ENCODE measurements around the gene ASL. TPM values are rescaled to one million over a fixed set of nuclear protein-coding genes. Genes with fewer than 3 reads are reported as not detected.

Gene ASL
- total RNA-seq, 1 donor from 2014 or later = 46.2 TPM

DNA sequence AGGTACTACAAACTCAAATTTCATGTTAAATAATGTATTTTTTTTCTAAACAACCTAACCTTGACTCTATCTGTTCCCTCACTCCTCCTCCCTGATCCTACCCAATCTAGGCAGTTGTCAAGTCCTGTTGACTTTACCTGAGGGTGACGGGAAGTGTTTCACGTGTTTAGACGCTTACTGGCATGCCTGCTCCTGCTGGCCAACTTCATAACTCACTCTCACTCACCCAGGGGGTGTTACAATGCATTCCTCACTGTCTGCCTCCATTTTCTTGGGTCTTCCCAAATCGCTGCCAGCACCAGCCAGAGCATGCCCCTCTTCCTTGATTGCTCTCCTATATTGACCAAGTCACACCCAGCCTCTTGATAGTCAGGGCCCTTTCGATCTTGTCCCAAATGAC lies 67.4 kb downstream of the ASL start:
- Histone ChIP-seq H3K4me3 (no peak overlapping the region), H3K36me3 (peaks cover 36 to 60% of the 10 kb centered on the region in 2 donors), H3K9me3 (no peaks in the 10 kb centered on the region), H3K27ac (peak overlapping the region in 1 of 2 donors; percentile 24), H3K4me1 (no peaks in the 10 kb centered on the region), H3K27me3 (no peaks in the 10 kb centered on the region)
- TF ChIP-seq, protein P1, sequence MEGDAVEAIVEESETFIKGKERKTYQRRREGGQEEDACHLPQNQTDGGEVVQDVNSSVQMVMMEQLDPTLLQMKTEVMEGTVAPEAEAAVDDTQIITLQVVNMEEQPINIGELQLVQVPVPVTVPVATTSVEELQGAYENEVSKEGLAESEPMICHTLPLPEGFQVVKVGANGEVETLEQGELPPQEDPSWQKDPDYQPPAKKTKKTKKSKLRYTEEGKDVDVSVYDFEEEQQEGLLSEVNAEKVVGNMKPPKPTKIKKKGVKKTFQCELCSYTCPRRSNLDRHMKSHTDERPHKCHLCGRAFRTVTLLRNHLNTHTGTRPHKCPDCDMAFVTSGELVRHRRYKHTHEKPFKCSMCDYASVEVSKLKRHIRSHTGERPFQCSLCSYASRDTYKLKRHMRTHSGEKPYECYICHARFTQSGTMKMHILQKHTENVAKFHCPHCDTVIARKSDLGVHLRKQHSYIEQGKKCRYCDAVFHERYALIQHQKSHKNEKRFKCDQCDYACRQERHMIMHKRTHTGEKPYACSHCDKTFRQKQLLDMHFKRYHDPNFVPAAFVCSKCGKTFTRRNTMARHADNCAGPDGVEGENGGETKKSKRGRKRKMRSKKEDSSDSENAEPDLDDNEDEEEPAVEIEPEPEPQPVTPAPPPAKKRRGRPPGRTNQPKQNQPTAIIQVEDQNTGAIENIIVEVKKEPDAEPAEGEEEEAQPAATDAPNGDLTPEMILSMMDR (IDR thresholded peaks at IDR 0.05) = no peak
- no peak for DNase-seq (ENCODE audit: low spot score in 2 of 2)
- intact Hi-C loops (cut with DNase I) = loop anchor here (10.0 kb wide), 1 partner anchor 272 kb away; no protein-coding TSS in a partner anchor

Other genes with a start within 250 kb of the ASL start
- 10.2 TPM for gene VKORC1L1, start 202.7 kb upstream of the ASL start, total RNA-seq
- gene GUSB, start 93.6 kb upstream of the ASL start, total RNA-seq = 8.7 TPM
- 129 TPM for gene CRCP, start 39.0 kb downstream of the ASL start, total RNA-seq
- 21.9 TPM for gene TPST1, start 129.5 kb downstream of the ASL start, total RNA-seq

Data from ascending aorta (tissue), 2 donors.